ENCODE data around the gene ADCY2.
A peak's percentile ranks its signal among the peaks of the same experiment; 100 is the strongest.

The ADCY2 gene

DNA sequence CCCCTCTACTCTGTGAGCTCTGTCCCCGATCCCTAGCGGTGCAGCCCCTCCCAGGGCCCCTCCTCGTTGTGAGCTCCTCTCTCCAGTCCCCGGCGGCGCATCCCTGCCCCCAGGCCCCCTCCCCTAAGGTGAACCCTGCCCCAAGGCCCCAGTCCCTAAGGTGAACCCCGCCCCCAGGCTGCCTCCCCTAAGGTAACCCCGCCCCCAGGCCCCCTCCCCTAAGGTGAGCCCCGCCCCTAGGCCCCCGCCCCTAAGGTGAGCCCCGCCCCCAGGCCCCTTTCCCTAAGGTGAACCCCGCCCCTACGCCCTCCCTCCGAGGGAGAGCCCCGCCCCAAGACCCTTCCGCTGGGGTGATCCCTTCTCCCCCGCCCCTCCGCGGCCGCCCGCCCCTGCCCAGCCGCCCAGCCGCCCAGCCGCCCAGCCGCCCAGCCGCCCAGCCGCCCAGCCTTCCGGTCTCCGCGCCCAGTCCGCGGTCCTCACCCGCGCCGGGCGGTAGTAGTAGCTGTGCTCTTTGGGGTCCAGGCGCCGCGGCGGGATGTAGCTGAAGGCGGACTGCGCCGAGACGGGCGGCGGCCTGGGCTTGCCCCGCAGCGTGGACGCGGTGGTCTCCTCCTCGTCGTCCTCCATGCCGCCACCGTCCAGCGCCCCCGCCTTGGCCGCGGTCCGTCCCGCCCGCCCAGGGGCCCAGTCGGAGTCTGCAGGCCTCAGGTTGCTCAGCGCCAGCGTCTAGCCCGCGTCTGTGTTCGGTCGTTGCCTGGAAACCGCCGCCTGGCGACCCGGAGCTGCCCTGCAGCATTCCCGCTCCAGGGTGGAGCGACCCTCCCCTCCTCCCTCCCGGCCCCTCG lies 454.7 kb downstream of the ADCY2 start, which contains the start of gene CFAP90 (continued):
- TF ChIP-seq GLI4 (tag by site-specific recombination; IDR thresholded peaks at IDR 0.05) (no peak), ZBTB26 (tag by site-specific recombination; optimal IDR thresholded peaks at IDR 0.05) (peak; percentile 42), ZFHX2 (tag by site-specific recombination; conservative IDR thresholded peaks at IDR 0.05) (peak; percentile 70), MEIS1 (CRISPR knock-in tag; IDR thresholded peaks at IDR 0.05; ENCODE audit: borderline replicate concordance) (no peak), FEZF1 (tag by site-specific recombination; IDR thresholded peaks at IDR 0.05) (no peak), ZNF501 (tag by site-specific recombination; IDR thresholded peaks at IDR 0.05) (0 out of 2 replicates have a peak, but pooled peaks have one; percentile 40), ZFP41 (tag by site-specific recombination; IDR thresholded peaks at IDR 0.05; ENCODE audit: borderline replicate concordance) (no peak), ZNF174 (tag by site-specific recombination; IDR thresholded peaks at IDR 0.05) (no peak), ZBTB21 (tag by site-specific recombination; IDR thresholded peaks at IDR 0.05) (no peak), ZNF48 (tag by site-specific recombination; IDR thresholded peaks at IDR 0.05) (no peak), KLF17 (tag by site-specific recombination; IDR thresholded peaks at IDR 0.05) (peak; percentile 40; the same call in 1 of the 2 replicates), ZBTB48 (tag by site-specific recombination; IDR thresholded peaks at IDR 0.05) (peak; percentile 5; the same call in 1 of the 2 replicates), ZNF239 (tag by site-specific recombination; IDR thresholded peaks at IDR 0.05) (no peak), ZBTB8A (tag by site-specific recombination; IDR thresholded peaks at IDR 0.05) (peak; percentile 90), ZNF221 (tag by site-specific recombination; IDR thresholded peaks at IDR 0.05; ENCODE audit: borderline replicate concordance) (no peak), SETDB1 (IDR thresholded peaks at IDR 0.05; ENCODE audit: insufficient read length, low read length) (no peak), KLF7 (tag by site-specific recombination; IDR thresholded peaks at IDR 0.05; ENCODE audit: borderline replicate concordance) (0 out of 2 replicates have a peak, but pooled peaks have one; percentile 18), PRDM10 (tag by site-specific recombination; IDR thresholded peaks at IDR 0.05) (0 out of 2 replicates have a peak, but pooled peaks have one; percentile 18), ZXDB (tag by site-specific recombination; IDR thresholded peaks at IDR 0.05) (0 out of 2 replicates have a peak, but pooled peaks have one; percentile 17), ZBTB20 (tag by site-specific recombination; IDR thresholded peaks at IDR 0.05) (peak; percentile 31; the same call in 1 of the 2 replicates), ZNF677 (tag by site-specific recombination; IDR thresholded peaks at IDR 0.05) (peak; percentile 88), YY2 (tag by site-specific recombination; IDR thresholded peaks at IDR 0.05) (no peak), ZNF416 (tag by site-specific recombination; IDR thresholded peaks at IDR 0.05) (no peak), GFI1B (tag by site-specific recombination; IDR thresholded peaks at IDR 0.05) (no peak), ZNF692 (tag by site-specific recombination; IDR thresholded peaks at IDR 0.05) (0 out of 2 replicates have a peak, but pooled peaks have one; percentile 33)
- TF ChIP-seq, protein P1, sequence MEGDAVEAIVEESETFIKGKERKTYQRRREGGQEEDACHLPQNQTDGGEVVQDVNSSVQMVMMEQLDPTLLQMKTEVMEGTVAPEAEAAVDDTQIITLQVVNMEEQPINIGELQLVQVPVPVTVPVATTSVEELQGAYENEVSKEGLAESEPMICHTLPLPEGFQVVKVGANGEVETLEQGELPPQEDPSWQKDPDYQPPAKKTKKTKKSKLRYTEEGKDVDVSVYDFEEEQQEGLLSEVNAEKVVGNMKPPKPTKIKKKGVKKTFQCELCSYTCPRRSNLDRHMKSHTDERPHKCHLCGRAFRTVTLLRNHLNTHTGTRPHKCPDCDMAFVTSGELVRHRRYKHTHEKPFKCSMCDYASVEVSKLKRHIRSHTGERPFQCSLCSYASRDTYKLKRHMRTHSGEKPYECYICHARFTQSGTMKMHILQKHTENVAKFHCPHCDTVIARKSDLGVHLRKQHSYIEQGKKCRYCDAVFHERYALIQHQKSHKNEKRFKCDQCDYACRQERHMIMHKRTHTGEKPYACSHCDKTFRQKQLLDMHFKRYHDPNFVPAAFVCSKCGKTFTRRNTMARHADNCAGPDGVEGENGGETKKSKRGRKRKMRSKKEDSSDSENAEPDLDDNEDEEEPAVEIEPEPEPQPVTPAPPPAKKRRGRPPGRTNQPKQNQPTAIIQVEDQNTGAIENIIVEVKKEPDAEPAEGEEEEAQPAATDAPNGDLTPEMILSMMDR (tag by site-specific recombination; IDR thresholded peaks at IDR 0.05): peak; percentile 68
- TF ChIP-seq, protein P2, sequence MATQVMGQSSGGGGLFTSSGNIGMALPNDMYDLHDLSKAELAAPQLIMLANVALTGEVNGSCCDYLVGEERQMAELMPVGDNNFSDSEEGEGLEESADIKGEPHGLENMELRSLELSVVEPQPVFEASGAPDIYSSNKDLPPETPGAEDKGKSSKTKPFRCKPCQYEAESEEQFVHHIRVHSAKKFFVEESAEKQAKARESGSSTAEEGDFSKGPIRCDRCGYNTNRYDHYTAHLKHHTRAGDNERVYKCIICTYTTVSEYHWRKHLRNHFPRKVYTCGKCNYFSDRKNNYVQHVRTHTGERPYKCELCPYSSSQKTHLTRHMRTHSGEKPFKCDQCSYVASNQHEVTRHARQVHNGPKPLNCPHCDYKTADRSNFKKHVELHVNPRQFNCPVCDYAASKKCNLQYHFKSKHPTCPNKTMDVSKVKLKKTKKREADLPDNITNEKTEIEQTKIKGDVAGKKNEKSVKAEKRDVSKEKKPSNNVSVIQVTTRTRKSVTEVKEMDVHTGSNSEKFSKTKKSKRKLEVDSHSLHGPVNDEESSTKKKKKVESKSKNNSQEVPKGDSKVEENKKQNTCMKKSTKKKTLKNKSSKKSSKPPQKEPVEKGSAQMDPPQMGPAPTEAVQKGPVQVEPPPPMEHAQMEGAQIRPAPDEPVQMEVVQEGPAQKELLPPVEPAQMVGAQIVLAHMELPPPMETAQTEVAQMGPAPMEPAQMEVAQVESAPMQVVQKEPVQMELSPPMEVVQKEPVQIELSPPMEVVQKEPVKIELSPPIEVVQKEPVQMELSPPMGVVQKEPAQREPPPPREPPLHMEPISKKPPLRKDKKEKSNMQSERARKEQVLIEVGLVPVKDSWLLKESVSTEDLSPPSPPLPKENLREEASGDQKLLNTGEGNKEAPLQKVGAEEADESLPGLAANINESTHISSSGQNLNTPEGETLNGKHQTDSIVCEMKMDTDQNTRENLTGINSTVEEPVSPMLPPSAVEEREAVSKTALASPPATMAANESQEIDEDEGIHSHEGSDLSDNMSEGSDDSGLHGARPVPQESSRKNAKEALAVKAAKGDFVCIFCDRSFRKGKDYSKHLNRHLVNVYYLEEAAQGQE (tag by site-specific recombination; IDR thresholded peaks at IDR 0.05): no peak

Data from HEK293 (cell line).